NCI-H69 (cell line): ENCODE results near the gene AMDHD2.
"Not testable (repeated sequence)": the region's sequence is repeated elsewhere in the genome, so short reads cannot be mapped to it uniquely, and the experiment has no call there.

Experiments
- DNase-seq: peaks from one replicate; lab custom pipeline; 2025; lab: John Stamatoyannopoulos, UW

AMDHD2 gene, protein sequence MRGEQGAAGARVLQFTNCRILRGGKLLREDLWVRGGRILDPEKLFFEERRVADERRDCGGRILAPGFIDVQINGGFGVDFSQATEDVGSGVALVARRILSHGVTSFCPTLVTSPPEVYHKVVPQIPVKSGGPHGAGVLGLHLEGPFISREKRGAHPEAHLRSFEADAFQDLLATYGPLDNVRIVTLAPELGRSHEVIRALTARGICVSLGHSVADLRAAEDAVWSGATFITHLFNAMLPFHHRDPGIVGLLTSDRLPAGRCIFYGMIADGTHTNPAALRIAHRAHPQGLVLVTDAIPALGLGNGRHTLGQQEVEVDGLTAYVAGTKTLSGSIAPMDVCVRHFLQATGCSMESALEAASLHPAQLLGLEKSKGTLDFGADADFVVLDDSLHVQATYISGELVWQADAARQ

DNA sequence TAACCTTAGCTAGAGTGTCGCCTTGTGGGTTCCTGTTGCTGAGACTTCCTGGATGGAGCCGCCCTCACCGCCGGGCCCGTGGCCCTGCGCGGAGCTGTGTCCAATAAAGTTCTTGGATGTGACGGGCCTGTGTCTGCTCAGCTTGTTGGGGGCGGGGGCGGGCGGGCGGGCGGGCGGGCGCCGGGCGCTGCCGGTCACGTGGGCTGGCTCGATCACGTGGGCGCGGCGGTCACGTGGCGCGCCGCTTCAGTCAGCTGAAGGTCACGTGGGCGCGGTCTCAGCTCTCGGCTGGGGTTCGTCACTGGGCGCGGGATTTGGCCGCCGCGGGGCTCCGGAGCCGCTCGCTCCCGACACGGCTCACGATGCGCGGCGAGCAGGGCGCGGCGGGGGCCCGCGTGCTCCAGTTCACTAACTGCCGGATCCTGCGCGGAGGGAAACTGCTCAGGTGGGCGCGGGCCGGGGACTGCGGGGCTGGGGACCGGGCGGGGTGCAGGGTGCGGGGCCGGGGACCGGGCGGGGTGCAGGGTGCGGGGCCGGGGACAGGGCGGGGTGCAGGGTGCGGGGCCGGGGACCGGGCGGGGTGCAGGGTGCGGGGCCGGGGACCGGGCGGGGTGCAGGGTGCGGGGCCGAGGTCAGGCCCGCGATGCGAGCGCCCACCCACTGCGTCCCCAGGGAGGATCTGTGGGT lies at the start of gene AMDHD2:
TSS of gene AMDHD2 (plus strand) at position 275 of the 687 bp plus-strand sequence. CDS start at position 363, 88 bp downstream.
- peak; percentile 94 for DNase-seq

GRCh38 chr16:2470603-2471015 lies 49.6 kb upstream of the AMDHD2 start:
- peak; percentile 90 for DNase-seq

DNA sequence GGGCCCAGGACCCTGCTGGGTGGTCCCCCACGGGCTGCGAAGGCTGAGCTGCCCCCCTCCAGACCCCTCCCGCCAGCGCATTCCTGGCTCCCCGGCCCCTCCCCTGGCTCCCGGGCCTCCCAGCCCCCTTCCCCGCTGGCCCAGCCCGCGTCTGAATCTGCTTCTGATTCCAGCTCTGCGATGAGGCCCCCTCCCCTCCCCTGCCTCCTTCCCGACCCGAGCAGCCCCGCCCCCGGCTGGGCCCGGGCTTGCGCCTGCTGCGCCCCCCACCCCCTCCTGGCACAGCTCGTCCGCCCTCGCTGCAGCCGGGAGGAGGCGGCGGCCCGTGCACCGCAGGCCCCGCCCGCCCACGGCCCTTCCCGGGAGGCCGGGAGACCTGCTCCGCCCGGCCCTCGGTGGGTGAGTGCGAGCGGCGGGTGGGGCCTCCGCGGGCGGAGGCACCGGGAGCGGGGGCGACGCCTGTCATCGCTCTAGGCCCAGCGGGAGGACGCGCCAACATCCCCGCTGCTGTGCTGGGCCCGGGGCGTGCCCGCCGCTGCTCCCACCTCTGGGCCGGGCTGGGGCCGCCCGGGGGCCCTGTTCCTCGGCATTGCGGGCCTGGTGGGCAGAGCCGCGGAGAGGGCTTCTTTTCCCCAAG lies 49.0 kb upstream of the AMDHD2 start, which contains the start of gene NTN3:
TSS of gene NTN3 (plus strand) at position 282 of the 637 bp plus-strand sequence. CDS start 405 bp downstream, outside the sequence.
- peak; percentile 96 for DNase-seq

GRCh38 chr16:2471653-2472487 lies 48.3 kb upstream of the AMDHD2 start:
- peak; percentile 83 for DNase-seq

DNA sequence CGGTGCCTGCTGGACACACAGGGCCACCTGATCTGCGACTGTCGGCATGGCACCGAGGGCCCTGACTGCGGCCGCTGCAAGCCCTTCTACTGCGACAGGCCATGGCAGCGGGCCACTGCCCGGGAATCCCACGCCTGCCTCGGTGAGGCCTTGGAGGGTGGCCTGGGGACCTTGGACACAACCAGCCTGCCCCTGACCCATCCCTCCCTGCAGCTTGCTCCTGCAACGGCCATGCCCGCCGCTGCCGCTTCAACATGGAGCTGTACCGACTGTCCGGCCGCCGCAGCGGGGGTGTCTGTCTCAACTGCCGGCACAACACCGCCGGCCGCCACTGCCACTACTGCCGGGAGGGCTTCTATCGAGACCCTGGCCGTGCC lies 47.7 kb upstream of the AMDHD2 start:
- DNase-seq = no peak

DNA sequence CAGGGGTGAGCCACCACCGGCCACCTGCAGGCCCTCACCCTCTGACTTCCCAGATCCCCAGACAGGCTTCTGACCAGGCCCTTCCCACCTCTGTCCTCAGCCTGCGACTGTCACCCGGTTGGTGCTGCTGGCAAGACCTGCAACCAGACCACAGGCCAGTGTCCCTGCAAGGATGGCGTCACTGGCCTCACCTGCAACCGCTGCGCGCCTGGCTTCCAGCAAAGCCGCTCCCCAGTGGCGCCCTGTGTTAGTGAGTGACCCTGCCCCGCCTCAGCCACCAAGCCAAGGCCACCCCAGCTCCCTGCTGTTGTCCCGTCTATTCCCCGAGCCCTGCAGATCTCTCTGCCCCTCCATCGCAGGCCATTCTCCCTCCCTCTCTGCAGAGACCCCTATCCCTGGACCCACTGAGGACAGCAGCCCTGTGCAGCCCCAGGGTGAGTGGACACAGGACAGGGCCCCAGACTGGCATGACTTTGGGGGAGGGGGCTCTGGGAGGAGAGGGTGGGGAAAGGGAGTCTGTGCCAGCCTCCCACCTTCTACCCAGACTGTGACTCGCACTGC lies 47.2 kb upstream of the AMDHD2 start:
- DNase-seq = no peak

- DNase-seq = peak; percentile 83
Observed at GRCh38 chr16:2473446-2473926, 46.7 kb upstream of the AMDHD2 start.

DNA sequence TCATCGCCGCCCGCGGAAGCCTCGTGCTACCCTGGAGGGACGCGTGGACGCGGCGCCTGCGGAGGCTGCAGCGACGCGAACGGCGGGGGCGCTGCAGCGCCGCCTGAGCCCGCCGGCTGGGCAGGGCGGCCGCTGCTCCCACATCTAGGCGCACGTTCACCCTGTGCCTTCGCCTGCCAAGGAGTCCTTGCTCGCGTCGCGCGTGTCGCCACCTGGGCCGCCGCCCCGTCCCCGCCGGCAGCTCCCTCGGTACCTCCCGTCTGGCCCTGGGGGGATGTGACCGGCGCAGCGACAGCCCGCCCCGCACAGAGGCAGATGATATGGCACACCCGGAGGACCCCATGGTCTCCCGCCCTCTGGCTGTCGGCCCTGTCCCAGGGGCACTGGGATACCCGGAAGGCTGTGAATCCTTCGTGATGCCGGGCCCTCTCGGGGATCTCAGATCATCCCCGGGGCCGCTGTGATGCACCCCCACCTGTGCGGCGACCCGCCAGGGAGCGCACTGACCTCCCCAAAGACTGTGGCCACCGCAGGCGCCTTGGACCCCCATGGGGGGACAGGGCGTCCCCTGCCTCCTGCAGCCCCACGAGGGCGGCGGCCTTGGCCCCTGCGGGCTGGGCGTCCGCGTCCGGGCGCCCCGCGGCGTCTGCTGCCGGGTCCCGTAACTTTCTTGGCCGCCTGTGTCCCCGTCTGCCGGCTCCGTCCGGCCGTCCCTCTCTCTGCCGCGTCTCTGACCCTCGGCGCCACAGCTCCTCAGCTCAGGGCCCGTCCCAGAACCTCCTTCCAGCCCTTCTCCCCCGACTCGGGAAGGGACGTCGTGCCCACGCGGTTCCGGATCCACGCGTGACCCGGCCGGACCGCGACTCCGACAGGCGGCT lies 45.9 kb upstream of the AMDHD2 start:
- peak; percentile 83 for DNase-seq

- DNase-seq = peak; percentile 94
Observed at GRCh38 chr16:2474877-2475412, 45.2 kb upstream of the AMDHD2 start, which contains the start of gene TBC1D24. TSS of gene TBC1D24 (plus strand) at chr16:2475127. CDS start at chr16:2496149, 21,022 bp downstream.

- peak; percentile 71 for DNase-seq
Observed at GRCh38 chr16:2475413-2476344, 44.5 kb upstream of the AMDHD2 start.

GRCh38 chr16:2476345-2476720 lies 43.8 kb upstream of the AMDHD2 start:
- DNase-seq = no peak

GRCh38 chr16:2476741-2477140 lies 43.4 kb upstream of the AMDHD2 start:
- no peak for DNase-seq

DNA sequence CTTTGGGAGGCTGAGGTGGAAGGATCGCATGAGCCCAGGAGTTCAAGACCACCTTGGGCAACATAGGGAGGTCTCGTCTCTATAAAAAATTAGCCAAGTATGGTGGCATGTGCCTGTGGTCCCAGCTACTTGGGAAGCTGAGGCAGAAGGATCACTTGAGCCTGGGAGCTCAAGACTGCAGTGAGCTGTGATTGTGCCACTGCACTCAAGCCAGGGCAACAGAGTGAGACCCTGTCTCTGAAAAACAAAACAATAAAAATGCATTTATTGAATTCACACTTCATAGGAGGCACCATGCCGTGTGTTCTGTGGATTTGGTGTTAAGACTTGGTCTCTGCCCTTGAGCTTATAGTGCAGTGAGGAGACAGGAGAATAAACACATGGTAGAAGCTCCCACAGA lies 42.8 kb upstream of the AMDHD2 start:
- DNase-seq = no peak

DNA sequence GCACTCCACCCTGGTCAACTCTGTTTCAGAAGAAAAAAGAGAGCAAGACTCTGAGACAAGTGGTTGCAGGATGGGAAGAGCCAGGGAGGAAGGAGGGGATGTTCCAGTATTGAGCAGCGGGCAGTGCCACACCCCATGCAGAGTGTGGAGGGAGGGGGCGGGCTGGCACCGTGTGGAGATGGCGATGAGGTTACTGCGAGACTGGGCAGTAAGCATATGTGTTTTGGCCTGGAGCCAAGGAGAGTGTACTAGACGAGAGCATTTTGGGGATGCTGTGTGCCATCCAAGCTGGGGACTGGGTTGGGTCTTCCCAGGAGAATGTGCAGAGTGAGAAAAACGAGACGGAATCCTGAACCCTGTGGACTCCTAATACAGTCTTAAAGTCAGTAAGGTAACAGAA lies 41.9 kb upstream of the AMDHD2 start:
- DNase-seq = peak; percentile 85

GRCh38 chr16:2479996-2480395 lies 40.2 kb upstream of the AMDHD2 start:
- DNase-seq = not testable (repeated sequence)

DNA sequence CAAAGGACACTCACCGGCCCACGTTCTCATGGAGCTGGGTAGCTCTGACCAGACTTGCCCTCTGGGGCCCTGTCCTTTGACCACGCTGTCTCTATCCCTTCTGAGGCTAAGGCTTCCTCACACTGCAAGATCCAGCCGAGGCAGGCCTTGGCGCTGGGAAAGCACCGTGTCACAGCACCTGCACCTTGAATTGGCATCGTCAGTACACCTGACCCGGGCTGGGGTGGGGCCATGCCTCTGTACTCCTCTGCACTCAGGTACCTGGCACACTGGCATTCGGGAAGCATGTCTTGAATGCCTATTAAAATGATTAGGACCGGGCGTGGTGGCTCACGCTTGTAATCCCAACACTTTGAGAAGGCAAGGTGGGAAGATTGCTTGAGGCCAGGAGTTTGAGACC lies 39.2 kb upstream of the AMDHD2 start:
- no peak for DNase-seq

DNA sequence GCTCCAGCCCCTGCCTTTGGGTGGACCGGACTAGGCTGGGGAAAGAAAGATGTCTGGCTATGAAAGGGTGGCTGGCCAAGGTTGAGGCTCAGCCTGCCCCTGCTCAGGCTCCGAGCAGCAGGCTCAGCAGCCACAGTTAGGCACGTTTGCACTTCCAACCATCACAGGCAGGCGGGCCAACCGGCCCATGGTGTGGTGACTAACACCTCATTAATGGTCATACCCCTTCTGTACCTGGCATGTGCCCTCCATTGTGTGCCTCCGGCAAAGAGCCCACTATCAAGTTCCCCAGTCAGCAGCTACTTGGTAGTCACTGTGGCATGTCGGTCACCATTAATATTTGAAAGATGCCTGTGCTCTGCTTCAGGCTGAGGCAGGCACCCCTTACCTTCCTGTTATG lies 38.5 kb upstream of the AMDHD2 start:
- DNase-seq = no peak

GRCh38 chr16:2482249-2482648 lies 37.9 kb upstream of the AMDHD2 start:
- DNase-seq = no peak
